HG03432 (cell line): Measurements from ENCODE around the gene FUZ.

Source experiments
- ATAC-seq: cut with Tn5 transposase; IDR thresholded peaks from one replicate; pipeline ENCODE4 v1.9.1; 2021; ENCODE audit warnings: mild to moderate bottlenecking, moderate library complexity; ENCODE audit not compliant: unreplicated experiment

Gene FUZ

GRCh38 chr19:49807904-49808675 is 5.0 kb downstream of the FUZ start:
- ATAC-seq, result no peak

- no peak for ATAC-seq
Measured at GRCh38 chr19:49807058-49807903, 5.8 kb downstream of the FUZ start.

GRCh38 chr19:49806620-49806959 is 6.5 kb downstream of the FUZ start:
- no peak for ATAC-seq

GRCh38 chr19:49805822-49806619 is 7.1 kb downstream of the FUZ start:
- no peak for ATAC-seq

- no peak for ATAC-seq
Measured at GRCh38 chr19:49803529-49803856, 9.6 kb downstream of the FUZ start.

GRCh38 chr19:49802836-49803528 is 10.1 kb downstream of the FUZ start:
- ATAC-seq, result no peak

- no peak for ATAC-seq
Measured at GRCh38 chr19:49801966-49802661, 11.0 kb downstream of the FUZ start.

GRCh38 chr19:49801401-49801888 is 11.6 kb downstream of the FUZ start:
- ATAC-seq, result no peak

GRCh38 chr19:49800771-49801170 is 12.3 kb downstream of the FUZ start:
- no peak for ATAC-seq

GRCh38 chr19:49799798-49800376 is 13.2 kb downstream of the FUZ start:
- ATAC-seq, result no peak

- no peak for ATAC-seq
Measured at GRCh38 chr19:49799271-49799797, 13.8 kb downstream of the FUZ start.

- ATAC-seq, result no peak
Measured at GRCh38 chr19:49798574-49798973, 14.5 kb downstream of the FUZ start.

- no peak for ATAC-seq
Measured at GRCh38 chr19:49795615-49796014, 17.5 kb downstream of the FUZ start.

GRCh38 chr19:49793561-49793840 is 19.6 kb downstream of the FUZ start:
- no peak for ATAC-seq

- no peak for ATAC-seq
Measured at GRCh38 chr19:49792829-49793560, 20.1 kb downstream of the FUZ start.

- no peak for ATAC-seq
Measured at GRCh38 chr19:49791776-49792445, 21.2 kb downstream of the FUZ start.

- ATAC-seq, result no peak
Measured at GRCh38 chr19:49790866-49791265, 22.2 kb downstream of the FUZ start.

GRCh38 chr19:49788857-49789256 is 24.2 kb downstream of the FUZ start:
- ATAC-seq, result no peak

- ATAC-seq, result no peak
Measured at GRCh38 chr19:49787746-49788145, 25.3 kb downstream of the FUZ start.
